RWPE1 (cell line): Measurements from ENCODE around the gene HSD17B7.

Experiments used
- CTCF ChIA-PET: fragments of 350-600 bp; sonication (Branson Sonifier 250); formaldehyde crosslinking; extraction: SDS; loops from one replicate; lab custom pipeline; 2021; lab: Yijun Ruan, JAX
- POLR2A ChIA-PET: fragments of 400-600 bp; formaldehyde crosslinking; extraction: SDS; loops from one replicate; lab custom pipeline; 2020; ENCODE audit warnings: antibody characterized with exemption; ENCODE audit not compliant: low non-redundant PET; lab: Yijun Ruan, JAX
- DNase-seq: peaks from one replicate; pipeline ENCODE4 v3.0.0; 2012; ENCODE audit warnings: low spot score
- H3K27ac ChIP-seq: fragments of 450-650 bp; 2 replicates; pipeline ENCODE4 v1.5.1; 2017
- TF ChIP-seq, protein P1 (sequence below): fragments of 450-650 bp; conservative IDR thresholded peaks from 2 replicates; pipeline ENCODE4 v1.5.1; 2017; ENCODE audit warnings: low read depth, mild to moderate bottlenecking

The HSD17B7 gene

GRCh38 chr1:162822391-162823200 lies 32.1 kb downstream of the HSD17B7 start:
- H3K27ac ChIP-seq = no peak overlapping the region
- ChIA-PET CTCF (no interaction called here), POLR2A (no interaction called here)
- DNase-seq = no peak
- TF ChIP-seq, protein P1, sequence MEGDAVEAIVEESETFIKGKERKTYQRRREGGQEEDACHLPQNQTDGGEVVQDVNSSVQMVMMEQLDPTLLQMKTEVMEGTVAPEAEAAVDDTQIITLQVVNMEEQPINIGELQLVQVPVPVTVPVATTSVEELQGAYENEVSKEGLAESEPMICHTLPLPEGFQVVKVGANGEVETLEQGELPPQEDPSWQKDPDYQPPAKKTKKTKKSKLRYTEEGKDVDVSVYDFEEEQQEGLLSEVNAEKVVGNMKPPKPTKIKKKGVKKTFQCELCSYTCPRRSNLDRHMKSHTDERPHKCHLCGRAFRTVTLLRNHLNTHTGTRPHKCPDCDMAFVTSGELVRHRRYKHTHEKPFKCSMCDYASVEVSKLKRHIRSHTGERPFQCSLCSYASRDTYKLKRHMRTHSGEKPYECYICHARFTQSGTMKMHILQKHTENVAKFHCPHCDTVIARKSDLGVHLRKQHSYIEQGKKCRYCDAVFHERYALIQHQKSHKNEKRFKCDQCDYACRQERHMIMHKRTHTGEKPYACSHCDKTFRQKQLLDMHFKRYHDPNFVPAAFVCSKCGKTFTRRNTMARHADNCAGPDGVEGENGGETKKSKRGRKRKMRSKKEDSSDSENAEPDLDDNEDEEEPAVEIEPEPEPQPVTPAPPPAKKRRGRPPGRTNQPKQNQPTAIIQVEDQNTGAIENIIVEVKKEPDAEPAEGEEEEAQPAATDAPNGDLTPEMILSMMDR = no peak

DNA sequence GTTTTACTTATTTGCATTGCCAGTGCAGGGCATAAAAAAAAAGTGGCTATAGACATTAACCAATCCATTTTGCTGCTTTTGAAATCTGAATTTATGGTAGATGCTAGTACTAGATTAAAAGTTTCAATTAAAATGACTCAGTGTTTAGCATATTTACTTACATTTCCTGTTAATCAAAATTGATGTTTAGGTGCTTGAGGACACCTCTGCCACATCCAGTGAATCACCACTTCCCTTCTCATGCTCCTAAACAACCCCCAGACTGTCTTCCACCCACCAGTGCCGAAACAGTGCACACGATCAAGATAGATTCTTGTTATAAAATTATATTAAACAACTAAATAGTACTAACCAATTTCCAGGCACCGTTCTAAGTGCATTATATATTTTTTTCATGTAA lies 32.7 kb downstream of the HSD17B7 start:
- TF ChIP-seq, protein P1 = no peak
- ChIA-PET POLR2A (no interaction called here), CTCF (no interaction called here)
- DNase-seq = no peak
- H3K27ac ChIP-seq = no peak overlapping the region

- DNase-seq = no peak
- no peak overlapping the region for H3K27ac ChIP-seq
- ChIA-PET CTCF (no interaction called here), POLR2A (no interaction called here)
- TF ChIP-seq, protein P1 = no peak
These were observed 33.4 kb downstream of the HSD17B7 start for GRCh38 chr1:162823771-162824525.

GRCh38 chr1:162829268-162829667 lies 38.8 kb downstream of the HSD17B7 start:
- no peak overlapping the region for H3K27ac ChIP-seq
- ChIA-PET POLR2A (no interaction called here), CTCF (interaction anchor here (1.0 kb wide), 1 partner anchor 242 kb away, joined by 3 read pairs; no protein-coding TSS in a partner anchor)
- DNase-seq = no peak
- TF ChIP-seq, protein P1 = no peak

- TF ChIP-seq, protein P1 = no peak
- no peak overlapping the region for H3K27ac ChIP-seq
- no peak for DNase-seq
- ChIA-PET POLR2A (no interaction called here), CTCF (interaction anchor here (0.6 to 0.7 kb wide), 2 partner anchors 331 to 1058 kb away, joined by 3 read pairs; no protein-coding TSS in a partner anchor)
These were observed 42.0 kb downstream of the HSD17B7 start for GRCh38 chr1:162832470-162832869.

- no peak for DNase-seq
- ChIA-PET CTCF (interaction anchor here (0.7 kb wide), 1 partner anchor 388 kb away, joined by 3 read pairs; no protein-coding TSS in a partner anchor), POLR2A (no interaction called here)
- H3K27ac ChIP-seq = no peak overlapping the region
- TF ChIP-seq, protein P1 = no peak
These were observed 44.8 kb downstream of the HSD17B7 start for GRCh38 chr1:162835157-162835899.
